RWPE2 (cell line): ENCODE data around the gene MYH3.

Source experiments
- ATAC-seq: fragments of 200-7000 bp; cut with Tn5 transposase; 3 replicates; pipeline ENCODE4 v1.9.1; 2021; ENCODE audit warnings: low read depth
- DNase-seq: peaks from one replicate; pipeline ENCODE4 v3.0.0-alpha.2; 2020; ENCODE audit warnings: low spot score
- H3K27ac ChIP-seq: fragments of 450-650 bp; 2 replicates; pipeline ENCODE4 v1.5.1; 2017; ENCODE audit warnings: mild to moderate bottlenecking; ENCODE audit not compliant: poor library complexity, severe bottlenecking
- H3K27me3 ChIP-seq: fragments of 250-450 bp; sonication (Bioruptor Pico); 2 replicates; pipeline ENCODE4 v1.5.1; 2021; ENCODE audit warnings: mild to moderate bottlenecking, moderate library complexity; ENCODE audit not compliant: insufficient read depth, poor library complexity, severe bottlenecking
- H3K36me3 ChIP-seq: fragments of 250-450 bp; sonication (Bioruptor Pico); 2 replicates; pipeline ENCODE4 v1.5.1; 2020; ENCODE audit warnings: low read depth, mild to moderate bottlenecking, moderate library complexity
- H3K4me1 ChIP-seq: fragments of 250-450 bp; sonication (Bioruptor Pico); 2 replicates; pipeline ENCODE4 v1.5.1; 2021; ENCODE audit warnings: mild to moderate bottlenecking, moderate library complexity; ENCODE audit not compliant: insufficient read depth, poor library complexity, severe bottlenecking
- H3K4me3 ChIP-seq: fragments of 250-450 bp; sonication (Bioruptor Pico); 2 replicates; pipeline ENCODE4 v1.5.1; 2021; ENCODE audit warnings: mild to moderate bottlenecking, moderate library complexity; ENCODE audit not compliant: severe bottlenecking
- H3K9me3 ChIP-seq: fragments of 250-450 bp; sonication (Bioruptor Pico); 2 replicates; pipeline ENCODE4 v1.5.1; 2021; ENCODE audit warnings: mild to moderate bottlenecking, moderate library complexity; ENCODE audit not compliant: severe bottlenecking
- TF ChIP-seq, protein P1 (sequence below): fragments of 450-650 bp; IDR thresholded peaks from one replicate; pipeline ENCODE4 v1.5.1; 2017; ENCODE audit warnings: mild to moderate bottlenecking, moderate library complexity; ENCODE audit not compliant: poor library complexity, severe bottlenecking

The MYH3 gene

GRCh38 chr17:10617120-10617505, 40.0 kb downstream of the MYH3 start:
- ATAC-seq = no peak
- no peaks in the 10 kb centered on the region for H3K36me3 ChIP-seq
- DNase-seq = no peak
- peaks cover 12% of the 10 kb centered on the region for H3K4me1 ChIP-seq
- no peaks in the 10 kb centered on the region for H3K9me3 ChIP-seq
- H3K4me3 ChIP-seq = no peak overlapping the region
- TF ChIP-seq, protein P1, sequence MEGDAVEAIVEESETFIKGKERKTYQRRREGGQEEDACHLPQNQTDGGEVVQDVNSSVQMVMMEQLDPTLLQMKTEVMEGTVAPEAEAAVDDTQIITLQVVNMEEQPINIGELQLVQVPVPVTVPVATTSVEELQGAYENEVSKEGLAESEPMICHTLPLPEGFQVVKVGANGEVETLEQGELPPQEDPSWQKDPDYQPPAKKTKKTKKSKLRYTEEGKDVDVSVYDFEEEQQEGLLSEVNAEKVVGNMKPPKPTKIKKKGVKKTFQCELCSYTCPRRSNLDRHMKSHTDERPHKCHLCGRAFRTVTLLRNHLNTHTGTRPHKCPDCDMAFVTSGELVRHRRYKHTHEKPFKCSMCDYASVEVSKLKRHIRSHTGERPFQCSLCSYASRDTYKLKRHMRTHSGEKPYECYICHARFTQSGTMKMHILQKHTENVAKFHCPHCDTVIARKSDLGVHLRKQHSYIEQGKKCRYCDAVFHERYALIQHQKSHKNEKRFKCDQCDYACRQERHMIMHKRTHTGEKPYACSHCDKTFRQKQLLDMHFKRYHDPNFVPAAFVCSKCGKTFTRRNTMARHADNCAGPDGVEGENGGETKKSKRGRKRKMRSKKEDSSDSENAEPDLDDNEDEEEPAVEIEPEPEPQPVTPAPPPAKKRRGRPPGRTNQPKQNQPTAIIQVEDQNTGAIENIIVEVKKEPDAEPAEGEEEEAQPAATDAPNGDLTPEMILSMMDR = no peak
- no peak overlapping the region for H3K27ac ChIP-seq
- H3K27me3 ChIP-seq = no peaks in the 10 kb centered on the region

- ATAC-seq (peak; percentile 63), DNase-seq (no peak)
- H3K27me3 ChIP-seq = no peaks in the 10 kb centered on the region
- no peak overlapping the region for H3K4me3 ChIP-seq
- peaks cover 11% of the 10 kb centered on the region for H3K4me1 ChIP-seq
- no peaks in the 10 kb centered on the region for H3K9me3 ChIP-seq
- H3K27ac ChIP-seq = no peak overlapping the region
- TF ChIP-seq, protein P1 = peak; percentile 92
- no peaks in the 10 kb centered on the region for H3K36me3 ChIP-seq
Observed at GRCh38 chr17:10616502-10617119, 40.5 kb downstream of the MYH3 start.

DNA sequence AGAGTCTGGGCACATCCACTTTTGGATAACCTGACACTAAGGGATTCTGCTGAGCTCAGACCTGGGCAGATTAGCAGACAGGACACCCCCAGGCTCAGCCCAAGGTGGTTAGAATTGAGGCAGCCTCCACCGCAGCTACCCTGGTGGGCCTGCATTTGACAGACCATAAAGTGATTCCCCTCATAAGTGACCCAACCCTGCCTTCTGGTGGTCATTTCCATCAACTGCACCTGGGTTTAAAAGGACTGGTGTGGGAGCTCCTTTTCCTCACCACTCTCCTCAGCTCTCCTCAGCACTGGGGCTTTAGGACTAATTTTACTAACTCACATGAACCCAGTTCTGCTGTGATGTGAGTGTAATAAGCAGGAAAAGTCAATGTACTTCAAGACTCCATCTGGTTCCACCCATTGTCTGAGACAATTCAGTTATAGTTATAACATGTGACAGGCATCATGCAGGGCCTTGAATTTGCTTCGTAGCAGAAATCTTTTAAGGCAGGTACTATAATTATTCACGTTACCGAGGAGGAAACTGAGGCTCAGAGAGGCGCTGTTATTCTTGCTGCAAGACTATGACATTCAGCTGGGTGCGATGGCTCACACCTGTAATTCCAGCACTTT, 42.5 kb downstream of the MYH3 start:
- Histone ChIP-seq H3K27ac (no peak overlapping the region), H3K27me3 (no peaks in the 10 kb centered on the region), H3K4me1 (peaks cover 11% of the 10 kb centered on the region), H3K36me3 (no peaks in the 10 kb centered on the region), H3K9me3 (no peaks in the 10 kb centered on the region), H3K4me3 (no peak overlapping the region)
- DNase-seq (no peak), ATAC-seq (peak; percentile 26; the same call in 1 of the 3 replicates)
- TF ChIP-seq, protein P1 = peak; percentile 77

- ATAC-seq (0 out of 3 replicates have a peak, but pooled peaks have one; percentile 20), DNase-seq (no peak)
- Histone ChIP-seq H3K9me3 (no peaks in the 10 kb centered on the region), H3K4me1 (peaks cover 11% of the 10 kb centered on the region), H3K27ac (no peak overlapping the region), H3K4me3 (no peak overlapping the region), H3K36me3 (no peaks in the 10 kb centered on the region), H3K27me3 (no peaks in the 10 kb centered on the region)
- TF ChIP-seq, protein P1 = no peak
Observed at GRCh38 chr17:10613775-10614513, 43.2 kb downstream of the MYH3 start.
